WTC11 (cell line): Measurements from ENCODE around the gene APOOL. TPM values are rescaled to one million over a fixed set of nuclear protein-coding genes. Genes with fewer than 3 reads are reported as not detected.

Source experiments
- ATAC-seq: fragments of 200-7000 bp; cut with Tn5 transposase; 2 replicates; pipeline ENCODE4 v1.10.0; 2021; ENCODE audit warnings: mild to moderate bottlenecking, moderate library complexity
- CTCF ChIA-PET: fragments of 300-600 bp; sonication (Branson Sonifier 250); formaldehyde crosslinking; loops from one replicate; lab custom pipeline; 2021; ENCODE audit warnings: antibody characterized with exemption; lab: Charles Lee
- POLR2A ChIA-PET: fragments of 350-600 bp; sonication (Branson Sonifier 250); formaldehyde crosslinking; loops from one replicate; lab custom pipeline; 2021; ENCODE audit warnings: antibody characterized with exemption; lab: Charles Lee
- DNase-seq: peaks from one replicate; pipeline ENCODE4 v3.0.0; 2021; ENCODE audit warnings: low spot score
- H3K27ac Mint-ChIP-seq: 2 replicates; pipeline ENCODE4 v1.8.0; 2021; ENCODE audit warnings: mixed read lengths
- H3K27me3 Mint-ChIP-seq: 2 replicates; pipeline ENCODE4 v1.8.0; 2021; ENCODE audit warnings: low read depth, mild to moderate bottlenecking, moderate library complexity, mixed read lengths
- H3K36me3 Mint-ChIP-seq: 2 replicates; pipeline ENCODE4 v1.8.0; 2021; ENCODE audit warnings: mixed read lengths
- H3K4me1 Mint-ChIP-seq: 2 replicates; pipeline ENCODE4 v1.8.0; 2022; ENCODE audit warnings: mixed read lengths
- H3K4me3 Mint-ChIP-seq: 2 replicates; pipeline ENCODE4 v1.8.0; 2021; ENCODE audit warnings: mild to moderate bottlenecking, moderate library complexity, mixed read lengths
- H3K9me3 Mint-ChIP-seq: 2 replicates; pipeline ENCODE4 v1.8.0; 2021; ENCODE audit warnings: mixed read lengths
- HMGA2 ChIP-seq: fragments of 250-450 bp; sonication (Bioruptor Pico); IDR thresholded peaks from 2 replicates; pipeline ENCODE4 v1.4.0; 2021; ENCODE audit warnings: mild to moderate bottlenecking, moderate library complexity
- NFYB ChIP-seq: sonication (generic); formaldehyde crosslinking; conservative IDR thresholded peaks from 2 replicates; pipeline ENCODE4 v1.8.0; 2022; ENCODE audit warnings: low read depth, missing genetic modification reagents
- NR1H2 ChIP-seq: sonication (generic); formaldehyde crosslinking; IDR thresholded peaks from 2 replicates; pipeline ENCODE4 v1.9.0; 2021; ENCODE audit warnings: mild to moderate bottlenecking, moderate library complexity, missing genetic modification reagents
- SOX15 ChIP-seq: fragments of 250-450 bp; sonication (Bioruptor Pico); IDR thresholded peaks from 2 replicates; pipeline ENCODE4 v1.9.0; 2021; ENCODE audit warnings: mild to moderate bottlenecking
- ZBTB21 ChIP-seq: sonication (generic); formaldehyde crosslinking; IDR thresholded peaks from 2 replicates; pipeline ENCODE4 v1.8.1; 2023; ENCODE audit warnings: mild to moderate bottlenecking, missing genetic modification reagents, borderline replicate concordance
- ZNF263 ChIP-seq: sonication (generic); formaldehyde crosslinking; IDR thresholded peaks from 2 replicates; pipeline ENCODE4 v1.8.1; 2022; ENCODE audit warnings: low read depth, mild to moderate bottlenecking, moderate library complexity, missing genetic modification reagents
- ZNF423 ChIP-seq: fragments of 250-450 bp; sonication (Bioruptor Pico); IDR thresholded peaks from 2 replicates; pipeline ENCODE4 v2.1.2; 2022; ENCODE audit warnings: mild to moderate bottlenecking, moderate library complexity
- total RNA-seq: library from RNA; stranded (reverse); gene quantifications from 3 replicates; pipeline ENCODE4 v1.2.3, GENCODE V29; 2021
- TF ChIP-seq, protein P1 (sequence below): sonication (generic); formaldehyde crosslinking; IDR thresholded peaks from 2 replicates; pipeline ENCODE4 v1.8.0; 2023; ENCODE audit warnings: missing genetic modification reagents, mild to moderate bottlenecking, borderline replicate concordance
- TF ChIP-seq, protein P2 (sequence below): sonication (generic); formaldehyde crosslinking; conservative IDR thresholded peaks from 2 replicates; pipeline ENCODE4 v1.8.1; 2022; ENCODE audit warnings: mild to moderate bottlenecking, missing genetic modification reagents
- TF ChIP-seq, protein P3 (sequence below): sonication (generic); formaldehyde crosslinking; IDR thresholded peaks from 2 replicates; pipeline ENCODE4 v1.8.1; 2023; ENCODE audit warnings: mild to moderate bottlenecking, missing genetic modification reagents
- TF ChIP-seq, protein P4 (sequence below): sonication (generic); formaldehyde crosslinking; IDR thresholded peaks from 2 replicates; pipeline ENCODE4 v1.8.0; 2022; ENCODE audit warnings: mild to moderate bottlenecking, missing genetic modification reagents
- TF ChIP-seq, protein P5 (sequence below): fragments of 250-450 bp; sonication (Bioruptor Pico); conservative IDR thresholded peaks from 2 replicates; pipeline ENCODE4 v1.9.0; 2021; ENCODE audit warnings: mild to moderate bottlenecking
- TF ChIP-seq, protein P6 (sequence below): fragments of 250-450 bp; sonication (Bioruptor Pico); IDR thresholded peaks from 2 replicates; pipeline ENCODE4 v1.9.0; 2021; ENCODE audit warnings: mild to moderate bottlenecking
- TF ChIP-seq, protein P7 (sequence below): sonication (generic); formaldehyde crosslinking; IDR thresholded peaks from 2 replicates; pipeline ENCODE4 v1.8.0; 2023; ENCODE audit warnings: missing genetic modification reagents
- TF ChIP-seq, protein P8 (sequence below): fragments of 250-450 bp; sonication (Bioruptor Pico); IDR thresholded peaks from 2 replicates; pipeline ENCODE4 v2.1.2; 2022; ENCODE audit warnings: mild to moderate bottlenecking, moderate library complexity
- TF ChIP-seq, protein P9 (sequence below): sonication (generic); formaldehyde crosslinking; IDR thresholded peaks from 2 replicates; pipeline ENCODE4 v1.8.1; 2022; ENCODE audit warnings: mild to moderate bottlenecking, missing genetic modification reagents, moderate library complexity, borderline replicate concordance

The APOOL gene
- total RNA-seq, 1 experiment from 2014 or later = 14.4 TPM

DNA sequence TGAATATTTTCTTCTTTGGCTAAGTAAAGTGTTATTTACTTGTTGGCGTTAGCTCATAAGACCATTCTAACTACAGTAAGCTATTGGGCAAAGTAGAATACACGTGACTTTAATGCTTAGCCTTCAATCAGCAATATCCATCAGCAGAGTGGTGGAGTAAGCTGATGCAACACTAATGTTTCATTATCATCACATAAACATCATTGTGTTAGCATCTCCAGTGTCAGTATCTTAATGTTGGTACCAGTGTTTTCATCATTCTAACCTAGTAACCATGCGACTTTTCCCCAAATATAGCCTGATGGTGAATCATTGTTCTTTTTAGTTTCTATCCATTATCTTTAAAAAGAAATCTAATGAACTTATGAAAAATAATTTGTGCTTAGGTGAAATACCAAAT lies 48.5 kb downstream of the APOOL start (continued):
- TF ChIP-seq, protein P1, sequence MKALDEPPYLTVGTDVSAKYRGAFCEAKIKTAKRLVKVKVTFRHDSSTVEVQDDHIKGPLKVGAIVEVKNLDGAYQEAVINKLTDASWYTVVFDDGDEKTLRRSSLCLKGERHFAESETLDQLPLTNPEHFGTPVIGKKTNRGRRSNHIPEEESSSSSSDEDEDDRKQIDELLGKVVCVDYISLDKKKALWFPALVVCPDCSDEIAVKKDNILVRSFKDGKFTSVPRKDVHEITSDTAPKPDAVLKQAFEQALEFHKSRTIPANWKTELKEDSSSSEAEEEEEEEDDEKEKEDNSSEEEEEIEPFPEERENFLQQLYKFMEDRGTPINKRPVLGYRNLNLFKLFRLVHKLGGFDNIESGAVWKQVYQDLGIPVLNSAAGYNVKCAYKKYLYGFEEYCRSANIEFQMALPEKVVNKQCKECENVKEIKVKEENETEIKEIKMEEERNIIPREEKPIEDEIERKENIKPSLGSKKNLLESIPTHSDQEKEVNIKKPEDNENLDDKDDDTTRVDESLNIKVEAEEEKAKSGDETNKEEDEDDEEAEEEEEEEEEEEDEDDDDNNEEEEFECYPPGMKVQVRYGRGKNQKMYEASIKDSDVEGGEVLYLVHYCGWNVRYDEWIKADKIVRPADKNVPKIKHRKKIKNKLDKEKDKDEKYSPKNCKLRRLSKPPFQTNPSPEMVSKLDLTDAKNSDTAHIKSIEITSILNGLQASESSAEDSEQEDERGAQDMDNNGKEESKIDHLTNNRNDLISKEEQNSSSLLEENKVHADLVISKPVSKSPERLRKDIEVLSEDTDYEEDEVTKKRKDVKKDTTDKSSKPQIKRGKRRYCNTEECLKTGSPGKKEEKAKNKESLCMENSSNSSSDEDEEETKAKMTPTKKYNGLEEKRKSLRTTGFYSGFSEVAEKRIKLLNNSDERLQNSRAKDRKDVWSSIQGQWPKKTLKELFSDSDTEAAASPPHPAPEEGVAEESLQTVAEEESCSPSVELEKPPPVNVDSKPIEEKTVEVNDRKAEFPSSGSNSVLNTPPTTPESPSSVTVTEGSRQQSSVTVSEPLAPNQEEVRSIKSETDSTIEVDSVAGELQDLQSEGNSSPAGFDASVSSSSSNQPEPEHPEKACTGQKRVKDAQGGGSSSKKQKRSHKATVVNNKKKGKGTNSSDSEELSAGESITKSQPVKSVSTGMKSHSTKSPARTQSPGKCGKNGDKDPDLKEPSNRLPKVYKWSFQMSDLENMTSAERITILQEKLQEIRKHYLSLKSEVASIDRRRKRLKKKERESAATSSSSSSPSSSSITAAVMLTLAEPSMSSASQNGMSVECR (CRISPR knock-in tag) = no peak
- TF ChIP-seq, protein P2, sequence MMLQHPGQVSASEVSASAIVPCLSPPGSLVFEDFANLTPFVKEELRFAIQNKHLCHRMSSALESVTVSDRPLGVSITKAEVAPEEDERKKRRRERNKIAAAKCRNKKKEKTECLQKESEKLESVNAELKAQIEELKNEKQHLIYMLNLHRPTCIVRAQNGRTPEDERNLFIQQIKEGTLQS (CRISPR knock-in tag) = no peak
- TF ChIP-seq, all 79 proteins: peak for 0

DNA sequence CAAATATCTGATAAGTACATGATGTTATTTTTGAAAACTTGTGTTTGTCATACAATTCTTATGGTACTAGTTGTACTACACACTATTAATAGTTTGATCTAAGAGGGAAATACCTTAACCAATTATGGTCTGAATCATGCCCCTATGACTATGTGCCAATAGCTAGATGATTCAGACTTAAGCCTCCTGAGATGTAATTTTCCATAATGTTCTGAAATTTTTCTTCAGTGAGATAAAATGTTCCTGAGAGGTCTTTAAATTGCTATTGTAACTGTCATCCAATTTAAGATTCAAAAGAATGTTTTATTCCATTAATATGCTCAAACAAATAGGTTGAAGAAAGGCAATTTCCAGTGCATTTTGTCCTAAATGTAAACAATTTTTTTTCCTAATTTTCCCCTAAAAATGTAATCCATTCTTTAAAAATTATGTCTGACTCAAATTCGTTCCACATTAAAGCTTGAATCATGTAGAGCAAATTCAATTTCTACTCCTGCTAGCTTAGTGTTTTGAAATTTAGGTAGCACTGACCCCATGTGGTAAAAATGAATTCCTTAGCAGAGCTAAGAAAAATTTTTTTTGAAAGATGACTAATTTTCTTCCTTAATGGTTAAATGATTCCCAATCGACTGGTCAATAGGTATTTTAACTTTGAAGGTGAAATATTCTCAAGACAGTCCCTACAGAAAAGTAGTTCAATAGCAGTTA lies 49.1 kb downstream of the APOOL start:
- Mint-ChIP-seq H3K4me1 (no peaks in the 10 kb centered on the region), H3K9me3 (0 out of 2 replicates have a peak, but pooled peaks cover 3% of the 10 kb centered on the region), H3K36me3 (peaks cover 3% of the 10 kb centered on the region), H3K27ac (no peak overlapping the region), H3K4me3 (no peak overlapping the region), H3K27me3 (no peaks in the 10 kb centered on the region)
- no peak for ATAC-seq
- CTCF ChIA-PET = interaction anchor here (2.0 kb wide), 1 partner anchor 323 kb away, joined by 11 read pairs; no protein-coding TSS in a partner anchor
- POLR2A ChIA-PET = no interaction called here
- DNase-seq = no peak
- TF ChIP-seq ZBTB21 (CRISPR knock-in tag) = no peak
- TF ChIP-seq, protein P3, sequence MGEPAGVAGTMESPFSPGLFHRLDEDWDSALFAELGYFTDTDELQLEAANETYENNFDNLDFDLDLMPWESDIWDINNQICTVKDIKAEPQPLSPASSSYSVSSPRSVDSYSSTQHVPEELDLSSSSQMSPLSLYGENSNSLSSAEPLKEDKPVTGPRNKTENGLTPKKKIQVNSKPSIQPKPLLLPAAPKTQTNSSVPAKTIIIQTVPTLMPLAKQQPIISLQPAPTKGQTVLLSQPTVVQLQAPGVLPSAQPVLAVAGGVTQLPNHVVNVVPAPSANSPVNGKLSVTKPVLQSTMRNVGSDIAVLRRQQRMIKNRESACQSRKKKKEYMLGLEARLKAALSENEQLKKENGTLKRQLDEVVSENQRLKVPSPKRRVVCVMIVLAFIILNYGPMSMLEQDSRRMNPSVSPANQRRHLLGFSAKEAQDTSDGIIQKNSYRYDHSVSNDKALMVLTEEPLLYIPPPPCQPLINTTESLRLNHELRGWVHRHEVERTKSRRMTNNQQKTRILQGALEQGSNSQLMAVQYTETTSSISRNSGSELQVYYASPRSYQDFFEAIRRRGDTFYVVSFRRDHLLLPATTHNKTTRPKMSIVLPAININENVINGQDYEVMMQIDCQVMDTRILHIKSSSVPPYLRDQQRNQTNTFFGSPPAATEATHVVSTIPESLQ (CRISPR knock-in tag) = no peak
- TF ChIP-seq HMGA2 = no peak
- no peak for TF ChIP-seq NFYB (CRISPR knock-in tag)
- TF ChIP-seq, protein P4, sequence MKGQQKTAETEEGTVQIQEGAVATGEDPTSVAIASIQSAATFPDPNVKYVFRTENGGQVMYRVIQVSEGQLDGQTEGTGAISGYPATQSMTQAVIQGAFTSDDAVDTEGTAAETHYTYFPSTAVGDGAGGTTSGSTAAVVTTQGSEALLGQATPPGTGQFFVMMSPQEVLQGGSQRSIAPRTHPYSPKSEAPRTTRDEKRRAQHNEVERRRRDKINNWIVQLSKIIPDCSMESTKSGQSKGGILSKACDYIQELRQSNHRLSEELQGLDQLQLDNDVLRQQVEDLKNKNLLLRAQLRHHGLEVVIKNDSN (CRISPR knock-in tag) = no peak
- no peak for TF ChIP-seq SOX15
- TF ChIP-seq, protein P5, sequence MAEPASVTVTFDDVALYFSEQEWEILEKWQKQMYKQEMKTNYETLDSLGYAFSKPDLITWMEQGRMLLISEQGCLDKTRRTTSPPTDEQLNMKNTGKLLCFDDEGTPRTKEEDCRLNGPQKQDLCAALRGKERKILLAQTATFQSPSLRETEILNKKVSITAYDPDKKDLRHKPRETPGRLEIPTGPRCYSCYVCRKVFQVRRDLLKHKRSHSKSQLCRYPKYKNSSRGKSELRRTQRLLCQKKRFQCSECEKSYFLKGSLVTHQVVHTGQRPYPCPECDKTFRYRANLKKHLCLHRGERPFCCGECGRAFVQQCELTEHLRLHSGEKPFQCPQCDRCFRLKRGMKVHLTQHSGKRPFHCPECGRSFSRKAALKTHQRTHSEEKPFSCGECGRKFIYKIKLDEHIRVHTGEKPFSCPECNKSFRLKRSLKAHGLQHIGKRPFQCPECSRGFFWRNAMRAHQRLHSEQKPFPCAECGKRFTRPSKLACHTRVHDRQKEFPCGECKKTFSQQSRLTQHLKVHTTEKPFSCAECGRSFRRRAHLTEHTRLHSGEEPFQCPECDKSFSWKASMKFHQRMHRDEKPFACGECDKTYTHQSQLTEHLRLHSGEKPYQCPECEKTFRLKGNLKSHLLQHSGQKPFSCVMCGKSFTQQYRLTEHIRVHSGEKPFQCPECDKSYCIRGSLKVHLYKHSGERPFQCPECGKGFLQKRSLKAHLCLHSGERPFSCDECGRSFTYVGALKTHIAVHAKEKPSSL (CRISPR knock-in tag) = no peak

DNA sequence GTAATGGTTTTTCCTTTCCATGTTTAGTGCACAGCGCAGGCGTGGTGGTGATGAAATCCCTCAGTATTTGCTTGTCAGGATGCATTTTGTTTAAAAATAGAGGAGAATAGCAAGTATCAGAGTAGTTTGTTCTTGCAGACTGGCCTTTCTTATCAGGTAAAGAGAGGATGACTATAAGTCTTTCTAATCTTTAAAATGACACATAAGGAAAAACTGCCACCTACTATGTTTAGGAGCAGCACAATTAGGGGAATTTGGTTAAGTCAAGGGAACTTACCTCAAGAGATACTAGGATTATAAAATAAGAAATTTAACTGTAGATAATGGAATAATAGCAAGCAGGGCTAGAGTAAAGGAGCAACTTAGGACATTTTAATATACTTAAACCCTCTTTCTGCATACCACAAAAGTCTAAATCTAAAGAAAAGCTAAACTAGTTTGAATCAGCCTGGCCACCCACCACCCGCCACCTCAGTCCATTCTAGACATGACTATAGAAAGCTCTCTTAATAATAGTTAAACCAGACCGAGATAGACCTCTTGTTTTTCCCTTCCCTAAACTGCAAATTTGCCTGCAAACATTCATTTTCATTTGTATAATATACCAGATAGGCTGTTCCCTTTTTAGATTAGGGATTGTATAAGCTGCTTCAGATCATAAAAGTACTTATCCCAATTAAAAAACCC lies 62.0 kb downstream of the APOOL start:
- no peaks in the 10 kb centered on the region for H3K9me3 Mint-ChIP-seq
- CTCF ChIA-PET = no interaction called here
- ATAC-seq (no peak), DNase-seq (no peak)
- H3K4me1 Mint-ChIP-seq = no peaks in the 10 kb centered on the region
- no peak overlapping the region for H3K4me3 Mint-ChIP-seq
- POLR2A ChIA-PET = no interaction called here
- no peak overlapping the region for H3K27ac Mint-ChIP-seq
- H3K36me3 Mint-ChIP-seq = peaks cover 10% of the 10 kb centered on the region
- H3K27me3 Mint-ChIP-seq = no peaks in the 10 kb centered on the region
- TF ChIP-seq NR1H2 (CRISPR knock-in tag) = no peak
- TF ChIP-seq NFYB (CRISPR knock-in tag) = no peak
- no peak for TF ChIP-seq ZNF423 (CRISPR knock-in tag)
- TF ChIP-seq ZNF263 (CRISPR knock-in tag) = no peak
- TF ChIP-seq, protein P6, sequence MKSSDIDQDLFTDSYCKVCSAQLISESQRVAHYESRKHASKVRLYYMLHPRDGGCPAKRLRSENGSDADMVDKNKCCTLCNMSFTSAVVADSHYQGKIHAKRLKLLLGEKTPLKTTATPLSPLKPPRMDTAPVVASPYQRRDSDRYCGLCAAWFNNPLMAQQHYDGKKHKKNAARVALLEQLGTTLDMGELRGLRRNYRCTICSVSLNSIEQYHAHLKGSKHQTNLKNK (CRISPR knock-in tag) = no peak
- TF ChIP-seq, protein P7, sequence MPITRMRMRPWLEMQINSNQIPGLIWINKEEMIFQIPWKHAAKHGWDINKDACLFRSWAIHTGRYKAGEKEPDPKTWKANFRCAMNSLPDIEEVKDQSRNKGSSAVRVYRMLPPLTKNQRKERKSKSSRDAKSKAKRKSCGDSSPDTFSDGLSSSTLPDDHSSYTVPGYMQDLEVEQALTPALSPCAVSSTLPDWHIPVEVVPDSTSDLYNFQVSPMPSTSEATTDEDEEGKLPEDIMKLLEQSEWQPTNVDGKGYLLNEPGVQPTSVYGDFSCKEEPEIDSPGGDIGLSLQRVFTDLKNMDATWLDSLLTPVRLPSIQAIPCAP (CRISPR knock-in tag) = no peak
- no peak for TF ChIP-seq ZBTB21 (CRISPR knock-in tag)
- TF ChIP-seq, protein P8, sequence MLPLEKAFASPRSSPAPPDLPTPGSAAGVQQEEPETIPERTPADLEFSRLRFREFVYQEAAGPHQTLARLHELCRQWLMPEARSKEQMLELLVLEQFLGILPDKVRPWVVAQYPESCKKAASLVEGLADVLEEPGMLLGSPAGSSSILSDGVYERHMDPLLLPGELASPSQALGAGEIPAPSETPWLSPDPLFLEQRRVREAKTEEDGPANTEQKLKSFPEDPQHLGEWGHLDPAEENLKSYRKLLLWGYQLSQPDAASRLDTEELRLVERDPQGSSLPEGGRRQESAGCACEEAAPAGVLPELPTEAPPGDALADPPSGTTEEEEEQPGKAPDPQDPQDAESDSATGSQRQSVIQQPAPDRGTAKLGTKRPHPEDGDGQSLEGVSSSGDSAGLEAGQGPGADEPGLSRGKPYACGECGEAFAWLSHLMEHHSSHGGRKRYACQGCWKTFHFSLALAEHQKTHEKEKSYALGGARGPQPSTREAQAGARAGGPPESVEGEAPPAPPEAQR (CRISPR knock-in tag) = no peak
- TF ChIP-seq, protein P9, sequence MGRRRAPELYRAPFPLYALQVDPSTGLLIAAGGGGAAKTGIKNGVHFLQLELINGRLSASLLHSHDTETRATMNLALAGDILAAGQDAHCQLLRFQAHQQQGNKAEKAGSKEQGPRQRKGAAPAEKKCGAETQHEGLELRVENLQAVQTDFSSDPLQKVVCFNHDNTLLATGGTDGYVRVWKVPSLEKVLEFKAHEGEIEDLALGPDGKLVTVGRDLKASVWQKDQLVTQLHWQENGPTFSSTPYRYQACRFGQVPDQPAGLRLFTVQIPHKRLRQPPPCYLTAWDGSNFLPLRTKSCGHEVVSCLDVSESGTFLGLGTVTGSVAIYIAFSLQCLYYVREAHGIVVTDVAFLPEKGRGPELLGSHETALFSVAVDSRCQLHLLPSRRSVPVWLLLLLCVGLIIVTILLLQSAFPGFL (CRISPR knock-in tag) = no peak
